Tibial nerve (tissue), 4 donors: ENCODE data around the gene ANXA10. TPM values are rescaled to one million over a fixed set of nuclear protein-coding genes. Genes with fewer than 3 reads are reported as not detected.

Experiments
- DNase-seq, 2 donors: peaks; one replicate each; pipeline ENCODE4 v3.0.0-alpha.2; 2019; ENCODE audit warnings: low spot score in 2 of 2
- H3K27ac ChIP-seq, 4 donors: fragments of 200-600 bp; sonication (generic) in 3 of 4; one replicate each; pipeline ENCODE4 v1.5.1; 2017 to 2019; ENCODE audit warnings: mild to moderate bottlenecking in 1 of 4
- H3K27me3 ChIP-seq, 2 donors: fragments of 200-600 bp; sonication (generic) in 1 of 2; one replicate each; pipeline versions ENCODE4 v1.5.1 to v1.6.0; 2017 to 2019
- H3K36me3 ChIP-seq, 3 donors: fragments of 200-600 bp; sonication (generic); one replicate each; pipeline ENCODE4 v1.5.1; 2018 to 2019
- H3K4me1 ChIP-seq, 4 donors: fragments of 200-600 bp; sonication (generic) in 3 of 4; one replicate each; pipeline ENCODE4 v1.5.1; 2017 to 2019
- H3K4me3 ChIP-seq, 4 donors: fragments of 200-600 bp; sonication (generic) in 3 of 4; one replicate each; pipeline ENCODE4 v1.5.1; 2017 to 2019; ENCODE audit warnings: mild to moderate bottlenecking in 1 of 4, moderate library complexity in 1 of 4
- H3K9me3 ChIP-seq, 4 donors: fragments of 200-600 bp; sonication (generic) in 3 of 4; one replicate each; pipeline ENCODE4 v1.5.1; 2017 to 2019
- EP300 ChIP-seq, 2 donors: sonication (generic); formaldehyde crosslinking; IDR thresholded peaks; one replicate each; pipeline ENCODE4 v1.6.1; 2017; ENCODE audit warnings: antibody characterized with exemption in 2 of 2, mild to moderate bottlenecking in 1 of 2
- POLR2A ChIP-seq, 2 donors: fragments of 450-650 bp; IDR thresholded peaks; one replicate each; pipeline ENCODE4 v1.6.1; 2017; ENCODE audit warnings: antibody characterized with exemption in 2 of 2, mild to moderate bottlenecking in 2 of 2, moderate library complexity in 2 of 2
- WGBS, 2 donors: methylation state at CpG; one replicate each; pipeline ENCODE4 v1.1.5; 2018; 5-methylcytosine and 5-hydroxymethylcytosine counted together
- total RNA-seq, 4 donors: library from RNA; depleted of rRNA; stranded (reverse); fragments of >200 nt; gene quantifications; one replicate each; pipeline ENCODE4 v1.1.0, GENCODE V29; 2016
- TF ChIP-seq, protein P1 (sequence below), 5 experiments: fragments of 200-600 bp in 3 of 5; fragments of 450-650 bp in 2 of 5; sonication (generic) in 3 of 5; IDR thresholded peaks; one replicate each; pipeline ENCODE4 v1.5.1; 2016 to 2019; ENCODE audit warnings: antibody characterized with exemption in 5 of 5, mild to moderate bottlenecking in 3 of 5, moderate library complexity in 2 of 5

The ANXA10 gene
- total RNA-seq, 4 donors from 2014 or later: not detected

DNA sequence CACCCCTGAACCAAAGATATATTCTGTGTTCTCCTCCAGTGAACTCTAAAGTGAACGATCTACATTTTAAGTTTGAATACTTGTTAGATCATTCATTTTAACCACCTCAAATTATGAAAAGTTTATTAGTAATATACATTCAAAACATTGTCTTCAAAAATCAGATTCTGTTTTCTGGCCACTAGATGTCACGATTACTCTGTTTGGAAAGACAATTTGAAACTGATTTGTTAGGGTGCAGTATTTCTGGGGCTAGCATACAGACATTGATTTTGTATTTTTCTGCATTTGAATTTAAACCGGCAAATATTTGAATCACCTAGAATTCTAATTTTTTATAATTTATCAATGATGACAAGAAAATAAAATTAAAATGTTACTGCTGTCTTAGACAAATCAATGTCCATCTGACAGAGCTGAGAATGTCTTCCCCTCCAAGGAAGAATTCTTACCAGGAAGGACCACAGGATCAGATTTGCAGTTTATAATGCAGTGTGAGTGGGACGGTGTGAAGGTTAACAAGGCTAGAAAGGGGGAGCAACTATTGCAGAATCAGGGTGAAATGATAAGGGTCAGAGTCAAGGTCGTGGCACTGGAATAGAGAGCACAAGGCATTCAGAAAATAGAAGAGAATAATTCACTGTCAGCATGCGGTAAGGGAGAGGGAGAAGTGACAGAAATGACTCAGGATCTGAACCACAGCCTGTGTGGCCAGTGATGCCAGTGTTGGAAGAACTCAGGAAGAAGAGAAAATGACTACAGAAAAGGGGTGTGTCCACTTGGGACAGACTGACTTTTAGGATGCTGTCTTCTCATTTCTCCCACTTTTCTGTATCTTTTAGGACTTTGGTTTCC is 91.6 kb downstream of the ANXA10 start:
- H3K4me1 ChIP-seq: no peaks in the 10 kb centered on the region
- no peak overlapping the region for H3K4me3 ChIP-seq
- no peak overlapping the region for H3K27ac ChIP-seq
- no peak for DNase-seq
- H3K36me3 ChIP-seq: no peaks in the 10 kb centered on the region
- no peaks in the 10 kb centered on the region for H3K9me3 ChIP-seq
- WGBS, 2 donors: 27 to 29% methylated on average over 6 of the region's 6 CpGs
- TF ChIP-seq, protein P1, sequence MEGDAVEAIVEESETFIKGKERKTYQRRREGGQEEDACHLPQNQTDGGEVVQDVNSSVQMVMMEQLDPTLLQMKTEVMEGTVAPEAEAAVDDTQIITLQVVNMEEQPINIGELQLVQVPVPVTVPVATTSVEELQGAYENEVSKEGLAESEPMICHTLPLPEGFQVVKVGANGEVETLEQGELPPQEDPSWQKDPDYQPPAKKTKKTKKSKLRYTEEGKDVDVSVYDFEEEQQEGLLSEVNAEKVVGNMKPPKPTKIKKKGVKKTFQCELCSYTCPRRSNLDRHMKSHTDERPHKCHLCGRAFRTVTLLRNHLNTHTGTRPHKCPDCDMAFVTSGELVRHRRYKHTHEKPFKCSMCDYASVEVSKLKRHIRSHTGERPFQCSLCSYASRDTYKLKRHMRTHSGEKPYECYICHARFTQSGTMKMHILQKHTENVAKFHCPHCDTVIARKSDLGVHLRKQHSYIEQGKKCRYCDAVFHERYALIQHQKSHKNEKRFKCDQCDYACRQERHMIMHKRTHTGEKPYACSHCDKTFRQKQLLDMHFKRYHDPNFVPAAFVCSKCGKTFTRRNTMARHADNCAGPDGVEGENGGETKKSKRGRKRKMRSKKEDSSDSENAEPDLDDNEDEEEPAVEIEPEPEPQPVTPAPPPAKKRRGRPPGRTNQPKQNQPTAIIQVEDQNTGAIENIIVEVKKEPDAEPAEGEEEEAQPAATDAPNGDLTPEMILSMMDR (IDR thresholded peaks at IDR 0.05): peak in 4 of 5 experiments; percentile 22 to 38 (median 29)
- TF ChIP-seq EP300 (IDR thresholded peaks at IDR 0.05) (no peak), POLR2A (IDR thresholded peaks at IDR 0.05) (no peak)
- H3K27me3 ChIP-seq: no peaks in the 10 kb centered on the region

DNA sequence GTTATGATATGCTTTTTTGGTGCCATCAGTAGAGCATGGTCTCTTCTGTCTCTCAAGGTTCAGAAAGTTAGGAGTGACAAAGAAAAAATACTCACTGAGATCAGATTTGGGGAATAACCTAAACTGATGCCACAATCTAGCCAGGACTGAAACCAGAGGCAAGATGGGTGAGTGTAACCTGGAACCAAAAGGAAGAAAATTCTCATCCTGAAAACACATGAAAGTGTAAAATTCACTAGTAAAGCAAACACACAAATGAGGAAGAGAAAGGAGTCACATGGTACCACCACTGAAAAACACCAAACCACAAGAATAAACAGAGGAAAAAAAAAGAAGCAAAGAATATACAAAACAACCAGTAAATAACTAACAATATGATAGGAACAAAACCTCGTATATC is 96.4 kb downstream of the ANXA10 start:
- 86 to 94% methylated on average over 1 of the region's 1 CpG for WGBS, 2 donors
- Histone ChIP-seq H3K27me3 (no peaks in the 10 kb centered on the region), H3K9me3 (peaks cover 0 to 8% (median 0%) of the 10 kb centered on the region in 4 donors), H3K36me3 (peaks cover 0 to 12% (median 0%) of the 10 kb centered on the region in 3 donors), H3K4me3 (no peak overlapping the region), H3K4me1 (no peaks in the 10 kb centered on the region), H3K27ac (no peak overlapping the region)
- TF ChIP-seq EP300 (IDR thresholded peaks at IDR 0.05) (no peak), POLR2A (IDR thresholded peaks at IDR 0.05) (no peak)
- TF ChIP-seq, protein P1 (IDR thresholded peaks at IDR 0.05): no peak
- DNase-seq: no peak

DNA sequence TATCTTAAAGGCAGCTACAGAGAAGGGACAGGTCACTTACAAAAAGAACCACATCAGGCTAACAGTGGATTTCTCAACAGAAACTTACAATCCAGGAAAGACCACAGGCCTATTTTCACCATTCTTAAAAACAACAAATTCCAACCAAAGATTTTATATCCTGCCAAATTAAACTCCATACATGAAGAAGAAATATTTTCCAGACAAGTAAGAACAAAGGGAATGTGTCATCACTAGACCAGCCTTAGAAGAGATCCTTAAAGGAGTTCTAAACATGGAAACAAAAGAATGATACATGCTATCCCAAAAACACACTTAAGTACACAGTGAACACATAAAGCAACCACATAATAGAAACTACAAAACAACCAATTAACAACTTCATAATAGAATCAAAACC is 105.6 kb downstream of the ANXA10 start:
- Histone ChIP-seq H3K4me3 (no peak overlapping the region), H3K9me3 (peaks cover 0 to 27% (median 5%) of the 10 kb centered on the region in 4 donors), H3K27me3 (no peaks in the 10 kb centered on the region), H3K4me1 (no peaks in the 10 kb centered on the region), H3K27ac (no peak overlapping the region), H3K36me3 (peaks cover 0 to 23% (median 0%) of the 10 kb centered on the region in 3 donors)
- DNase-seq: no peak
- TF ChIP-seq EP300 (IDR thresholded peaks at IDR 0.05) (no peak), POLR2A (IDR thresholded peaks at IDR 0.05) (no peak)

DNA sequence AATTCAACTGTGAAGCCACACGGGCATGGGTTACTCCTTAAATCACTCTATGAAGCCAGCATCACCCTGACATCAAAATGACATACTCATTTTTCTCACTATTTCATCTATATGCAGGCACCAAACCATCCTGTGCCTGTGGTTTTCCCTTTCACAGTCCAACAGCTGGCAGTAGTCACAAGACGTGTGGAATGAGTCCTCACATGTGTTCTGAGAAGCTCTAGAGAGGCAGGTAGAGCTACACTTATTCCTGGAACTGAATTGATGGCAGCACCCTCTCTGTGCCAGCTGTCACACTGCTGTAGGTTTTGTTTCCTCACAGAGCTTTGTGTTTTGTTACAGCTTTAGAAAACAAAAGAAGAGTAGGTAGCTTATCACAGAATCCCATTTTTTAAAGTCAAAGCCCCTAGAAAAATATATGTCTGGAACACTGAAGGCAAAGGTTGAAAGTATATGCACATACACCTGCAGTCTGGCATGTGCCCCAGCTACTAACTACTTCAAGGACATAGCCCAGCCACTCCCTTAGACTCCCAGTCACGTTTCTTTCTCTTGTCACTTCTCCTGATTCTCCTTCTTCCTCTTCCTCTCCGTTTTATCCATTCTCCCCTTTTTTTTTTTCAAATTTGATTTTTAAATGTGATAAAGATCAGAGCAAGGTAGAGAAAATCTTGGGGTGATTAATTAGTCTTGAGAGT is 107.1 kb downstream of the ANXA10 start:
- H3K4me3 ChIP-seq: no peak overlapping the region
- TF ChIP-seq, protein P1 (IDR thresholded peaks at IDR 0.05): no peak
- TF ChIP-seq EP300 (IDR thresholded peaks at IDR 0.05) (no peak), POLR2A (IDR thresholded peaks at IDR 0.05) (no peak)
- no peaks in the 10 kb centered on the region for H3K4me1 ChIP-seq
- no peaks in the 10 kb centered on the region for H3K27me3 ChIP-seq
- H3K27ac ChIP-seq: no peak overlapping the region
- 58 to 67% methylated on average over 4 of the region's 4 CpGs for WGBS, 2 donors
- H3K9me3 ChIP-seq: peaks cover 0 to 37% (median 10%) of the 10 kb centered on the region in 4 donors
- H3K36me3 ChIP-seq: peaks cover 0 to 29% (median 0%) of the 10 kb centered on the region in 3 donors
- no peak for DNase-seq

DNA sequence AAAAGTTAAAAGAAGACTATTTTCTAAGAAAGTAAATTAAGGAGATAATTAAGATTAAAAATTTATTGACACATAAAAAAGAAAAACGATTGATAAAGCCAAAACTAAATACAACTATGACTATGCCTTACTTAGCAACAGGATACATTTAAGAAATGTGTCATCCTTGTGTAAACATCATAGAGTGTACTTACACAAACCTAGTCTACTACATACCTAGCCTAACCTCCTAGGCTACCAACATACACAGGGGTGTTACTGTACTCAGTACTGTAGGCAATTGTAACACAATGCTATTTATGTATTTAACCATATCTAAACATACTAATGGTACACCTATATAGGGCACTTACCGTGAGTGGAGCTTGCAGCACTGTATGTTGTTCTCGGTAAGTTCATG is 108.3 kb downstream of the ANXA10 start:
- Histone ChIP-seq H3K27ac (no peak overlapping the region), H3K36me3 (peaks cover 0 to 30% (median 0%) of the 10 kb centered on the region in 3 donors), H3K4me1 (no peaks in the 10 kb centered on the region), H3K27me3 (no peaks in the 10 kb centered on the region), H3K9me3 (peaks cover 0 to 41% (median 10%) of the 10 kb centered on the region in 4 donors), H3K4me3 (no peak overlapping the region)
- 76 to 84% methylated on average over 3 of the region's 3 CpGs for WGBS, 2 donors
- DNase-seq: no peak
- TF ChIP-seq POLR2A (IDR thresholded peaks at IDR 0.05) (no peak), EP300 (IDR thresholded peaks at IDR 0.05) (no peak)
- TF ChIP-seq, protein P1 (IDR thresholded peaks at IDR 0.05): no peak
